SU-DHL-6 (cell line): ENCODE data around the gene CHKA.

Experiments used
- H2AFZ ChIP-seq: fragments of 200-600 bp; sonication (generic); 2 replicates; pipeline ENCODE4 v1.6.1; 2014; ENCODE audit warnings: low read depth, mild to moderate bottlenecking, moderate library complexity, mixed read lengths, antibody characterized with exemption, low read length; ENCODE audit not compliant: severe bottlenecking
- H3F3A ChIP-seq: fragments of 200-600 bp; shearing (Covaris generic); 2 replicates; pipeline ENCODE4 v1.6.0; 2016; ENCODE audit warnings: antibody characterized with exemption, mild to moderate bottlenecking; ENCODE audit not compliant: insufficient read depth
- H3K27ac ChIP-seq: fragments of 200-600 bp; sonication (generic); 2 replicates; pipeline ENCODE4 v1.5.1; 2016; ENCODE audit warnings: low read depth, mild to moderate bottlenecking, low read length, moderate library complexity, mixed read lengths
- H3K27me3 ChIP-seq: fragments of 200-600 bp; sonication (generic), shearing (Covaris generic); 2 replicates; pipeline ENCODE4 v1.6.0; 2014; ENCODE audit warnings: mild to moderate bottlenecking, low read length
- H3K36me3 ChIP-seq: fragments of 200-600 bp; sonication (generic); 2 replicates; pipeline ENCODE4 v1.6.1; 2014; ENCODE audit warnings: mild to moderate bottlenecking, low read length, mixed read lengths
- H3K4me2 ChIP-seq: fragments of 300-600, 200-600 bp; shearing (Covaris generic), sonication (generic); 2 replicates; pipeline ENCODE4 v1.6.0; 2014; ENCODE audit warnings: low read length, low read depth, mild to moderate bottlenecking; ENCODE audit not compliant: poor library complexity, severe bottlenecking
- H3K4me3 ChIP-seq: fragments of 200-600 bp; sonication (generic); 2 replicates; pipeline ENCODE4 v1.5.1; 2014; ENCODE audit warnings: antibody characterized with exemption, low read length, mild to moderate bottlenecking, mixed read lengths; ENCODE audit not compliant: insufficient read depth, poor library complexity, severe bottlenecking
- H3K79me2 ChIP-seq: fragments of 200-600 bp; sonication (generic); 2 replicates; pipeline ENCODE4 v1.6.1; 2014; ENCODE audit warnings: mild to moderate bottlenecking, low read length, moderate library complexity; ENCODE audit not compliant: insufficient read depth
- H3K9ac ChIP-seq: fragments of 200-600 bp; sonication (generic); 2 replicates; pipeline ENCODE4 v1.7.0; 2014; ENCODE audit warnings: mild to moderate bottlenecking, low read length
- H3K9me2 ChIP-seq: fragments of 200-600 bp; sonication (generic); replicated peaks from 2 replicates; pipeline ENCODE4 v1.6.1; 2014; ENCODE audit warnings: low read length; ENCODE audit not compliant: insufficient read depth
- H3K9me3 ChIP-seq: fragments of 200-600 bp; sonication (generic); 2 replicates; pipeline ENCODE4 v1.6.1; 2014; ENCODE audit warnings: low read length, mixed read lengths; ENCODE audit not compliant: insufficient read depth
- H4K20me1 ChIP-seq: fragments of 200-600 bp; sonication (generic); 2 replicates; pipeline ENCODE4 v1.6.1; 2014; ENCODE audit warnings: low read depth, mild to moderate bottlenecking, antibody characterized with exemption, low read length, moderate library complexity, mixed read lengths
- CTCF ChIP-seq: fragments of 200-600 bp; sonication (generic); IDR thresholded peaks from one replicate; pipeline ENCODE4 v1.5.1; 2017; ENCODE audit warnings: antibody characterized with exemption, mild to moderate bottlenecking, low read length, moderate library complexity; ENCODE audit not compliant: insufficient read depth, poor library complexity, severe bottlenecking
- EZH2phosphoT487 ChIP-seq: fragments of 200-600 bp; sonication (generic), shearing (Covaris generic); conservative IDR thresholded peaks from 2 replicates; pipeline ENCODE4 v1.6.1; 2018; ENCODE audit warnings: mild to moderate bottlenecking, antibody characterized with exemption, low read length, moderate library complexity, mixed read lengths

The CHKA gene

GRCh38 chr11:68016904-68017817, 104.0 kb downstream of the CHKA start:
- Histone ChIP-seq H3K4me2 (no peak overlapping the region), H3K36me3 (no peaks in the 10 kb centered on the region), H3K9me3 (no peaks in the 10 kb centered on the region), H3K4me3 (no peak overlapping the region), H2AFZ (no peak overlapping the region), H3F3A (no peaks in the 10 kb centered on the region), H4K20me1 (no peaks in the 10 kb centered on the region), H3K27ac (no peak overlapping the region), H3K9ac (no peak overlapping the region), H3K79me2 (no peaks in the 10 kb centered on the region), H3K27me3 (no peaks in the 10 kb centered on the region), H3K9me2 (no peaks in the 10 kb centered on the region)
- TF ChIP-seq CTCF, result no peak
- TF ChIP-seq EZH2phosphoT487, result no peak

GRCh38 chr11:68016161-68016903, 104.9 kb downstream of the CHKA start:
- H3K4me2 ChIP-seq, result no peak overlapping the region
- H3K79me2 ChIP-seq, result no peaks in the 10 kb centered on the region
- no peaks in the 10 kb centered on the region for H3K9me3 ChIP-seq
- H3K9me2 ChIP-seq, result no peaks in the 10 kb centered on the region
- no peak overlapping the region for H3K27ac ChIP-seq
- H3F3A ChIP-seq, result no peaks in the 10 kb centered on the region
- no peaks in the 10 kb centered on the region for H3K36me3 ChIP-seq
- no peak overlapping the region for H2AFZ ChIP-seq
- no peaks in the 10 kb centered on the region for H4K20me1 ChIP-seq
- TF ChIP-seq CTCF (no peak), EZH2phosphoT487 (no peak)
- H3K4me3 ChIP-seq, result no peak overlapping the region
- H3K9ac ChIP-seq, result no peak overlapping the region
- no peaks in the 10 kb centered on the region for H3K27me3 ChIP-seq

- Histone ChIP-seq H3K9me3 (no peaks in the 10 kb centered on the region), H3K27me3 (no peaks in the 10 kb centered on the region), H4K20me1 (no peaks in the 10 kb centered on the region), H3K36me3 (no peaks in the 10 kb centered on the region), H3F3A (no peaks in the 10 kb centered on the region), H2AFZ (no peak overlapping the region), H3K4me2 (no peak overlapping the region), H3K4me3 (no peak overlapping the region), H3K9ac (no peak overlapping the region), H3K79me2 (no peaks in the 10 kb centered on the region), H3K27ac (no peak overlapping the region), H3K9me2 (no peaks in the 10 kb centered on the region)
- TF ChIP-seq CTCF (no peak), EZH2phosphoT487 (no peak)
These were observed 105.7 kb downstream of the CHKA start for GRCh38 chr11:68015467-68015866.
